ENCODE measurements around the gene DBNL. TPM values are rescaled to one million over a fixed set of nuclear protein-coding genes. Genes with fewer than 3 reads are reported as not detected.
A peak's percentile ranks its signal among the peaks of the same experiment; 100 is the strongest.
"Not testable (repeated sequence)": the region's sequence is repeated elsewhere in the genome, so short reads cannot be mapped to it uniquely, and the experiment has no call there.

The DBNL gene
- total and polyA plus RNA-seq, 2 of the 13 experiments (the other 11 are each of a cell fraction or from before 2014, with no cell fraction given), result 20.8 to 35.1 TPM

DNA sequence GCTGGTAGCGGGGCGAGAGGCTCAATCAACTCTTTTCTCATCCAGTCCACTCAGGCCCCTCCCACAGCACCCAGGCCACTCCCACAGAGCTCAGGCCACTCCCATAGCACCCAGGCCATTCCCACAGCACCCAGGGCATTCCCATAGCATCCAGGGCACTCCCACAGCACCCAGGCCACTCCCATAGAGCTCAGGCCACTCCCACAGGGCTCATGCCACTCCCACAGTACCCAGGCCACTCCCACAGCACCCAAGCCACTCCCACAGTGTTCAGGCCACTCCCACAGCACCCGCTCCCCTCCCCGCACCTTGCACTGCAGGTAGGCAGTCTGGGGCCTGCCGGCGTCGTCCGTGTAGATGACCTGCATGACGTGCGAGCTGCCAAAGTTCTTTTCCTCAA, 8.1 kb upstream of the DBNL start:
- 0 out of 2 replicates have a peak, but pooled peaks have one; percentile 29 for TF ChIP-seq SALL1 (CRISPR knock-in tag; IDR thresholded peaks at IDR 0.05)
- TF ChIP-seq, protein P1, sequence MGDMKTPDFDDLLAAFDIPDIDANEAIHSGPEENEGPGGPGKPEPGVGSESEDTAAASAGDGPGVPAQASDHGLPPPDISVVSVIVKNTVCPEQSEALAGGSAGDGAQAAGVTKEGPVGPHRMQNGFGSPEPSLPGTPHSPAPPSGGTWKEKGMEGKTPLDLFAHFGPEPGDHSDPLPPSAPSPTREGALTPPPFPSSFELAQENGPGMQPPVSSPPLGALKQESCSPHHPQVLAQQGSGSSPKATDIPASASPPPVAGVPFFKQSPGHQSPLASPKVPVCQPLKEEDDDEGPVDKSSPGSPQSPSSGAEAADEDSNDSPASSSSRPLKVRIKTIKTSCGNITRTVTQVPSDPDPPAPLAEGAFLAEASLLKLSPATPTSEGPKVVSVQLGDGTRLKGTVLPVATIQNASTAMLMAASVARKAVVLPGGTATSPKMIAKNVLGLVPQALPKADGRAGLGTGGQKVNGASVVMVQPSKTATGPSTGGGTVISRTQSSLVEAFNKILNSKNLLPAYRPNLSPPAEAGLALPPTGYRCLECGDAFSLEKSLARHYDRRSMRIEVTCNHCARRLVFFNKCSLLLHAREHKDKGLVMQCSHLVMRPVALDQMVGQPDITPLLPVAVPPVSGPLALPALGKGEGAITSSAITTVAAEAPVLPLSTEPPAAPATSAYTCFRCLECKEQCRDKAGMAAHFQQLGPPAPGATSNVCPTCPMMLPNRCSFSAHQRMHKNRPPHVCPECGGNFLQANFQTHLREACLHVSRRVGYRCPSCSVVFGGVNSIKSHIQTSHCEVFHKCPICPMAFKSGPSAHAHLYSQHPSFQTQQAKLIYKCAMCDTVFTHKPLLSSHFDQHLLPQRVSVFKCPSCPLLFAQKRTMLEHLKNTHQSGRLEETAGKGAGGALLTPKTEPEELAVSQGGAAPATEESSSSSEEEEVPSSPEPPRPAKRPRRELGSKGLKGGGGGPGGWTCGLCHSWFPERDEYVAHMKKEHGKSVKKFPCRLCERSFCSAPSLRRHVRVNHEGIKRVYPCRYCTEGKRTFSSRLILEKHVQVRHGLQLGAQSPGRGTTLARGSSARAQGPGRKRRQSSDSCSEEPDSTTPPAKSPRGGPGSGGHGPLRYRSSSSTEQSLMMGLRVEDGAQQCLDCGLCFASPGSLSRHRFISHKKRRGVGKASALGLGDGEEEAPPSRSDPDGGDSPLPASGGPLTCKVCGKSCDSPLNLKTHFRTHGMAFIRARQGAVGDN (CRISPR knock-in tag; IDR thresholded peaks at IDR 0.05), result peak; percentile 67
- TF ChIP-seq ZFX (CRISPR knock-in tag; IDR thresholded peaks at IDR 0.05; ENCODE audit: low read depth), result peak; percentile 23; the same call in 1 of the 2 replicates
- TF ChIP-seq SP4 (CRISPR knock-in tag; IDR thresholded peaks at IDR 0.05), result peak; percentile 74; the same call in 1 of the 2 replicates
- H3K36me3 ChIP-seq (replicated peaks in 1 of 2; ENCODE audit: control insufficient read depth in 1 of 2, insufficient read depth in 2 of 2, low read length in 2 of 2); BruUV-seq (replicated peaks); DNase-seq (ENCODE audit: low spot score); H3K27me3 ChIP-seq (ENCODE audit: control insufficient read depth in 1 of 2, insufficient read depth in 2 of 2, low read length in 2 of 2); in situ Hi-C loops (cut with HindIII; ENCODE audit: extremely low pct_ligation_motif_present, low pct_unique_long_range_greater_than_20kb); FAIRE-seq; H3K79me2 ChIP-seq (ENCODE audit: insufficient read depth, low read length); H2AFZ ChIP-seq (ENCODE audit: low read length); intact Hi-C loops (cut with micrococcal nuclease; ENCODE audit: unreplicated experiment); CTCF ChIA-PET (ENCODE audit: low intra/inter-chr PET ratio, low total read pairs); H3K9me3 ChIP-seq (ENCODE audit: low read length); H3K9ac ChIP-seq (ENCODE audit: insufficient read depth, low read depth, low read length); H4K20me1 ChIP-seq (ENCODE audit: insufficient read depth, low read length); H3K27ac ChIP-seq (ENCODE audit: extremely low read length, insufficient read depth, low read length): not testable (repeated sequence)
- POLR2A ChIA-PET, result interaction anchor here (0.6 kb wide), 1 partner anchor 8 kb away, joined by 3 read pairs; the partner anchor contains the start of gene DBNL
- 0% methylated on average over 4 of the region's 10 CpGs for WGBS (ENCODE audit: low lambda C conversion rate)
- peak overlapping the region; percentile 45; the same call in 1 of the 2 replicates for H3K4me2 ChIP-seq (ENCODE audit: low read depth, low read length)
- peak; percentile 78 for ATAC-seq
- H3K4me3 ChIP-seq (replicated peaks in 1 of 3; ENCODE audit: insufficient read depth in 1 of 3, low read depth in 2 of 3, low read length in 3 of 3), result peak overlapping the region in 1 of 3 experiments; percentile 16; a peak in 1 of 6 replicates
- H3K4me1 ChIP-seq (ENCODE audit: insufficient read depth, low read length), result peaks cover 14% of the 10 kb centered on the region

DNA sequence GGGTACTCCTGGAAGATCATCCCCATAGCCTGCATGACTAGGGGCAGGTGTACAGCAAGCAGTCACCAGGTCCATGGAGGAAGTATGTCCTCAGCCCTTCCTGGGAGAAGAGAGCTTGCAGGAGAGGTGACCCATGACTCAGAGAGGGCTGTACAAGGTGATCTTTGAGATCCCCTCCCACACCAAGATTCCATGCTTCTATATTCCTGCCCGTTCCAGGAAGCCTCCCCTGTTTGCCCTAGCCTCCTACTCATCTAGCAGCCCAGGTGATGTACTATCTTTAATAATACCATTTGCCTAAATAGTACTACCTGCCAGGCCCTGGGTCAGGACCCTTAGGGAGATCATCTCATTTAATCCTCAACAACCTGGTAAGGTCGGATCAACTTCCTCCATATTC, 6.6 kb upstream of the DBNL start:
- in situ Hi-C loops (cut with HindIII; ENCODE audit: extremely low pct_ligation_motif_present, low pct_unique_long_range_greater_than_20kb); H3K36me3 ChIP-seq (replicated peaks in 1 of 2; ENCODE audit: control insufficient read depth in 1 of 2, insufficient read depth in 2 of 2, low read length in 2 of 2); H2AFZ ChIP-seq (ENCODE audit: low read length); POLR2A ChIA-PET; BruUV-seq (replicated peaks); H4K20me1 ChIP-seq (ENCODE audit: insufficient read depth, low read length); intact Hi-C loops (cut with micrococcal nuclease; ENCODE audit: unreplicated experiment); H3K9me3 ChIP-seq (ENCODE audit: low read length); DNase-seq (ENCODE audit: low spot score); ATAC-seq; H3K9ac ChIP-seq (ENCODE audit: insufficient read depth, low read depth, low read length); H3K27ac ChIP-seq (ENCODE audit: extremely low read length, insufficient read depth, low read length); H3K79me2 ChIP-seq (ENCODE audit: insufficient read depth, low read length); H3K27me3 ChIP-seq (ENCODE audit: control insufficient read depth in 1 of 2, insufficient read depth in 2 of 2, low read length in 2 of 2); FAIRE-seq; CTCF ChIA-PET (ENCODE audit: low intra/inter-chr PET ratio, low total read pairs): not testable (repeated sequence)
- Histone ChIP-seq H3K4me1 (ENCODE audit: insufficient read depth, low read length) (peaks cover 25% of the 10 kb centered on the region), H3K4me2 (ENCODE audit: low read depth, low read length) (peak overlapping the region; percentile 45; the same call in 1 of the 2 replicates), H3K4me3 (replicated peaks in 1 of 3; ENCODE audit: insufficient read depth in 1 of 3, low read depth in 2 of 3, low read length in 3 of 3) (peak overlapping the region in 1 of 3 experiments; percentile 16; a peak in 1 of 6 replicates)
- 0% methylated on average over 2 of the region's 2 CpGs for WGBS (ENCODE audit: low lambda C conversion rate)

DNA sequence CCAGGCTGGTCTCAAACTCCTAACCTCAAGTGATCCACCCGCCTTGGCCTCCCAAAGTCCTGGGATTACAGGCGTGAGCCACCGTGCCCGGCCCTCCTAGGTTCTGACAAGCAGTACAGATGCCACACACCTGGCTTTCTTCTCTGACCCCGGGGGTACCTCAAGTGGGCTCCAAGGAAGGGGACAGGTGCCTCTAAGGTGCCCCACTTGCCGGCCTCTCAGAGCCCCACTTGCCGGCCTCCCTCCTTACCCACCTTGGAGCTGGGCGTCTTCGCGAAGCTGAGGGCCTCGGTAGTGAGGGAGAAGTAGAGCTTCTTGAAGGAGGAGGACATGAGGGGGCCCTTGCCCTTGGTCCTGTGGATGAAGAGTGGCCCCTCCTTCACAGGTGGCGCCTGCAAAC, 5.9 kb upstream of the DBNL start:
- H3K9ac ChIP-seq (ENCODE audit: insufficient read depth, low read depth, low read length); ATAC-seq; DNase-seq (ENCODE audit: low spot score); H3K36me3 ChIP-seq (replicated peaks in 1 of 2; ENCODE audit: control insufficient read depth in 1 of 2, insufficient read depth in 2 of 2, low read length in 2 of 2); FAIRE-seq; H2AFZ ChIP-seq (ENCODE audit: low read length); CTCF ChIA-PET (ENCODE audit: low intra/inter-chr PET ratio, low total read pairs); H3K4me3 ChIP-seq (replicated peaks in 1 of 3; ENCODE audit: insufficient read depth in 1 of 3, low read depth in 2 of 3, low read length in 3 of 3); H3K27ac ChIP-seq (ENCODE audit: extremely low read length, insufficient read depth, low read length); BruUV-seq (replicated peaks); H4K20me1 ChIP-seq (ENCODE audit: insufficient read depth, low read length); H3K4me2 ChIP-seq (ENCODE audit: low read depth, low read length); H3K27me3 ChIP-seq (ENCODE audit: control insufficient read depth in 1 of 2, insufficient read depth in 2 of 2, low read length in 2 of 2); intact Hi-C loops (cut with micrococcal nuclease; ENCODE audit: unreplicated experiment); in situ Hi-C loops (cut with HindIII; ENCODE audit: extremely low pct_ligation_motif_present, low pct_unique_long_range_greater_than_20kb); H3K9me3 ChIP-seq (ENCODE audit: low read length); H3K79me2 ChIP-seq (ENCODE audit: insufficient read depth, low read length): not testable (repeated sequence)
- WGBS (ENCODE audit: low lambda C conversion rate), result 0% methylated on average over 1 of the region's 12 CpGs
- POLR2A ChIA-PET, result interaction anchor here (0.6 to 0.9 kb wide), 3 partner anchors 17 to 24 kb away, joined by 3 to 4 read pairs (median 3); no protein-coding TSS in a partner anchor
- peaks cover 27% of the 10 kb centered on the region for H3K4me1 ChIP-seq (ENCODE audit: insufficient read depth, low read length)
